ENCODE measurements around the gene PCDHA2.
"Not testable (repeated sequence)": the region's sequence is repeated elsewhere in the genome, so short reads cannot be mapped to it uniquely, and the experiment has no call there.

The PCDHA2 gene

DNA sequence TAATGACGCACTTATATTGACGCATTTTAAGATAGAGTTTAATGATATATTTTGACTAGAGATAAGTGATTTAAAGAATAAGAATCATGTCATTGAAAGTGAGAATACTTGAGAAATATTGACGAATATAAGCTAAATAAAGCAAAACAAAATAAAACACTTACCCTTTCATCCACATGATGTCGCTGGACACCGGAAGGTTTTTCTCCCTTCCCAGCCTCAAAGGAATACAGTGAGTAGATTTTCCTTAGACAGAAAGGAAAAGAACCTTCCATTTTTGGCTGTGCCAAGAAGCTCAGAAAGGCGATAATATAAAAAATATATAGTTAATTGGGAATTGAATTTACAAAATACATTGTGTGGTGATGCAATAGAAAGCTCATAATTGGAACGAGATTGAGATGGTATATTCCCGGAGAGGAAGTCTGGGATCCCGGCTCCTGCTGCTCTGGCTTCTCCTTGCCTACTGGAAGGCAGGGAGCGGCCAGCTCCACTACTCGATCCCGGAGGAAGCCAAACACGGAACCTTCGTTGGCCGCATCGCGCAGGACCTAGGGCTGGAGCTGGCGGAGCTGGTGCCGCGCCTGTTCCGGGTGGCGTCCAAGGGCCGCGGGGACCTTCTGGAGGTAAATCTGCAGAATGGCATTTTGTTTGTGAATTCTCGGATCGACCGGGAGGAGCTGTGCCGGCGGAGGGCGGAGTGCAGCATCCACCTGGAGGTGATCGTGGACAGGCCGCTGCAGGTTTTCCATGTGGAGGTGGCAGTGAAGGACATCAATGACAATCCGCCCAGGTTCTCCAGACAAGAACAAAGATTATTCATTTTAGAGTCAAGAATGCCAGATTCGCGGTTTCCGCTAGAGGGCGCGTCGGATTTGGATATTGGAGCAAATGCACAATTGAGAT is 27.0 kb downstream of the PCDHA2 start, which contains the start of gene PCDHA5:
PCDHA5 (plus strand) TSS at position 239 of the 906 bp plus-strand sequence.
- DNase-seq (ENCODE audit: low read depth): no peak

DNA sequence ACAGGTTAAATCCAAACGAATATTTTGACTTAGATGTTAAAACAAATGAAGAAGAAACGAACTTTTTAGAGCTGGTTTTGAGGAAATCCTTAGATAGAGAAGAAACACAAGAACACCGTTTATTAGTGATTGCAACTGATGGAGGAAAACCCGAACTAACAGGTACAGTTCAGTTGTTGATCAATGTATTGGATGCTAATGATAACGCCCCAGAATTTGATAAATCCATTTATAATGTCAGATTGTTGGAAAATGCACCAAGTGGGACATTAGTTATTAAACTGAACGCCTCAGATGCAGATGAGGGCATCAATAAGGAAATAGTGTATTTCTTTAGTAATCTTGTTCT is 27.6 kb downstream of the PCDHA2 start:
- DNase-seq (ENCODE audit: low read depth): no peak

DNA sequence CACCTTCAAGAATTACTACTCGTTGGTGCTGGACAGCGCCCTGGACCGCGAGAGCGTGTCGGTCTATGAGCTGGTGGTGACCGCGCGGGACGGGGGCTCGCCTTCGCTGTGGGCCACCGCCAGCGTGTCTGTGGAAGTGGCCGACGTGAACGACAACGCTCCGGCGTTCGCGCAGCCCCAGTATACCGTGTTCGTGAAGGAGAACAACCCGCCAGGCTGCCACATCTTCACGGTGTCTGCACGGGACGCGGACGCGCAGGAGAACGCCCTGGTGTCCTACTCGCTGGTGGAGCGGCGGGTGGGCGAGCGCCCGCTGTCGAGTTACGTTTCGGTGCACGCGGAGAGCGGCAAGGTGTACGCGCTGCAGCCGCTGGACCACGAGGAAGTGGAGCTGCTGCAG is 28.3 kb downstream of the PCDHA2 start:
- DNase-seq (ENCODE audit: low read depth): not testable (repeated sequence)

DNA sequence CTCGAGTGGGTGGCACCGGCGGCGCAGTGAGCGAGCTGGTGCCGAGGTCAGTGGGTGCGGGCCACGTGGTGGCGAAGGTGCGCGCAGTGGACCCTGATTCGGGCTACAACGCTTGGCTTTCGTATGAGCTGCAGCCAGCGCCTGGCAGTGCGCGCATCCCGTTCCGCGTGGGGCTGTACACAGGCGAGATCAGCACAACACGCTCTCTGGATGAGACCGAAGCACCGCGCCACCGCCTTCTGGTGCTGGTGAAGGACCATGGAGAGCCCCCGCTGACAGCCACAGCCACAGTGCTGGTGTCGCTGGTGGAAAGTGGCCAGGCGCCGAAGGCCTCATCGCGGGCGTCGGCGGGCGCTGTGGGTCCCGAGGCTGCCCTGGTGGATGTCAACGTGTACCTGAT is 28.8 kb downstream of the PCDHA2 start:
- no peak for DNase-seq (ENCODE audit: low read depth)

DNA sequence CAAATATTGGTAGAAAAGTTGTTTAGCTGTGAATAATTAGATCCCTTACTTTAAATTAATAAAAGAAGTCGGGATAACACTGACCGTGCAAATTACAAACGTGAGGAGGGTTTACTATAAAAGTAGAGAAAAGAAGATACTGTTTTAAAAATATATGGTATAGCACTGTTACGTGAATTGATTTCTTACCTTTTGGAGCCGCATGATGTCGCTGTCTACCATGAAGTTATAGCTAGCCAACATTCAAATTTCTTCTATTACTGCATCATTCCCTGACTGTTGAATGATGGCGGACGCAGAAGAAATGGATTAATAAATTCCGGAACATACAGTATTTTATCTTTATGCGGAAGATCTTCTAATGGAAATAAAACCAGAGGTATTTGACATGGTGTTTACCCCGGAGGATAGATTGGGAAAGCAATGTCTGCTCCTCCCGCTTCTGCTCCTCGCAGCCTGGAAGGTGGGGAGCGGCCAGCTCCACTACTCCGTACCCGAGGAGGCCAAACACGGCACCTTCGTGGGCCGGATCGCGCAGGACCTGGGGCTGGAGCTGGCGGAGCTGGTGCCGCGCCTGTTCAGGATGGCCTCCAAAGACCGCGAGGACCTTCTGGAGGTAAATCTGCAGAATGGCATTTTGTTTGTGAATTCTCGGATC is 33.2 kb downstream of the PCDHA2 start, which contains the start of gene PCDHA6:
PCDHA6 (plus strand) TSS at position 257 of the 658 bp plus-strand sequence; CDS start at position 389, 132 bp downstream.
- DNase-seq (ENCODE audit: low read depth): no peak

DNA sequence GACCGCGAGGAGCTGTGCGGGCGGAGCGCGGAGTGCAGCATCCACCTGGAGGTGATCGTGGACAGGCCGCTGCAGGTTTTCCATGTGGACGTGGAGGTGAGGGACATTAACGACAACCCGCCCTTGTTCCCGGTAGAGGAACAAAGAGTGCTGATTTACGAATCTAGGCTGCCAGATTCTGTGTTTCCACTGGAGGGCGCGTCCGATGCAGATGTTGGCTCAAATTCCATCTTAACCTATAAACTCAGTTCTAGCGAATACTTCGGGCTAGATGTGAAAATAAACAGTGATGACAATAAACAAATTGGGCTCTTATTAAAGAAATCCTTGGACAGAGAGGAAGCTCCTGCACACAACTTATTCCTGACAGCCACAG is 33.7 kb downstream of the PCDHA2 start:
- DNase-seq (ENCODE audit: low read depth): no peak

DNA sequence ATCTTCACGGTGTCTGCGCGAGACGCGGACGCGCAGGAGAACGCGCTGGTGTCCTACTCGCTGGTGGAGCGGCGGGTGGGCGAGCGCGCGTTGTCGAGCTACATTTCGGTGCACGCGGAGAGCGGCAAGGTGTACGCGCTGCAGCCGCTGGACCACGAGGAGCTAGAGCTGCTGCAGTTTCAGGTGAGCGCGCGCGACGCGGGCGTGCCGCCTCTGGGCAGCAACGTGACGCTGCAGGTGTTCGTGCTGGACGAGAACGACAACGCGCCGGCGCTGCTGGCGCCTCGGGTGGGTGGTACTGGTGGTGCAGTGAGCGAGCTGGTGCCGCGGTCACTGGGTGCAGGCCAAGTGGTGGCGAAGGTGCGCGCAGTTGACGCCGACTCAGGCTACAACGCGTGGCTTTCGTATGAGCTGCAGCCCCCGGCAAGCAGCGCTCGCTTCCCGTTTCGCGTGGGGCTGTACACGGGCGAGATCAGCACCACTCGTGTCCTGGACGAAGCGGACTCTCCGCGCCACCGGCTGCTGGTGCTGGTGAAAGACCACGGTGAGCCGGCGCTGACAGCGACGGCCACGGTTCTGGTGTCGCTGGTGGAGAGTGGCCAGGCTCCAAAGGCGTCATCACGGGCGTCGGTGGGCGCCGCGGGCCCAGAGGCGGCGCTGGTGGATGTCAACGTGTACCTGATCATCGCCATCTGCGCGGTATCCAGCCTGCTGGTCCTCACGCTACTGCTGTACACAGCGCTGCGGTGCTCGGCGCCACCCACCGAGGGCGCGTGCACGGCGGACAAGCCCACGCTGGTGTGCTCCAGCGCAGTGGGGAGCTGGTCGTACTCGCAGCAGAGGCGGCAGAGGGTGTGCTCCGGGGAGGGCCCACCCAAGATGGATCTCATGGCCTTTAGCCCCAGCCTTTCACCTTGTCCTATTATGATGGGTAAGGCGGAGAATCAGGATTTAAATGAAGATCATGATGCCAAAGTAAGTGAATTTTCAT is 35.2 kb downstream of the PCDHA2 start:
- DNase-seq (ENCODE audit: low read depth): not testable (repeated sequence)

DNA sequence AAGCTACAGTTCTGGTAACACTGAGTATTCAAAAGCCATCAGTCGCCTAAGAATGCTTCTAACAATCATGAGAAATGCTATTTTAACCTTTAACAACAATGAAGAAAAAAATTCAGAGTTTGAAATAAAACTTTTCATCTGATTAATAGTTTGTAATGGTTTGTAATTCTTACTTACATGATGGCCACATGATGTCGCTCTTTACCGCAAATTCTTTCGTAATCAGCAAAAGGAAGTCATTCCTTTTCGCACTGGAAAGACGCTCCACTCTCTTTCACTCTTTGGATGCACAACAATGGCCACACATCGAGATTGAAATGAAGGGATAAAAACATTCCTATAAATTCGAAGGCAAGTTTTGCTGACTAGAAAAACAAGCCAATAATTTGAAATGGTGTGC is 39.3 kb downstream of the PCDHA2 start, which contains the start of gene PCDHA7:
PCDHA7 (plus strand) TSS at position 277 of the 400 bp plus-strand sequence; CDS start at position 392, 115 bp downstream.
- DNase-seq (ENCODE audit: low read depth): no peak

DNA sequence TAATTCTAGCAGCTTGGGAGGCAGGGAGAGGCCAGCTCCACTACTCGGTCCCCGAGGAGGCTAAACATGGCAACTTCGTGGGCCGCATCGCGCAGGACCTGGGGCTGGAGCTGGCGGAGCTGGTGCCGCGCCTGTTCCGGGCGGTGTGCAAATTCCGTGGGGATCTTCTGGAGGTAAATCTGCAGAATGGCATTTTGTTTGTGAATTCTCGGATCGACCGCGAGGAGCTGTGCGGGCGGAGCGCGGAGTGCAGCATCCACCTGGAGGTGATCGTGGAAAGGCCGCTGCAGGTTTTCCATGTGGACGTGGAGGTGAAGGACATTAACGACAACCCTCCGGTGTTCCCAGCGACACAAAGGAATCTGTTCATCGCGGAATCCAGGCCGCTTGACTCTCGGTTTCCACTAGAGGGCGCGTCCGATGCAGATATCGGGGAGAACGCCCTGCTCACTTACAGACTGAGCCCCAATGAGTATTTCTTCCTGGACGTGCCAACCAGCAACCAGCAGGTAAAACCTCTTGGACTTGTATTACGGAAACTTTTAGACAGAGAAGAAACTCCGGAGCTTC is 39.9 kb downstream of the PCDHA2 start:
- DNase-seq (ENCODE audit: low read depth): not testable (repeated sequence)

DNA sequence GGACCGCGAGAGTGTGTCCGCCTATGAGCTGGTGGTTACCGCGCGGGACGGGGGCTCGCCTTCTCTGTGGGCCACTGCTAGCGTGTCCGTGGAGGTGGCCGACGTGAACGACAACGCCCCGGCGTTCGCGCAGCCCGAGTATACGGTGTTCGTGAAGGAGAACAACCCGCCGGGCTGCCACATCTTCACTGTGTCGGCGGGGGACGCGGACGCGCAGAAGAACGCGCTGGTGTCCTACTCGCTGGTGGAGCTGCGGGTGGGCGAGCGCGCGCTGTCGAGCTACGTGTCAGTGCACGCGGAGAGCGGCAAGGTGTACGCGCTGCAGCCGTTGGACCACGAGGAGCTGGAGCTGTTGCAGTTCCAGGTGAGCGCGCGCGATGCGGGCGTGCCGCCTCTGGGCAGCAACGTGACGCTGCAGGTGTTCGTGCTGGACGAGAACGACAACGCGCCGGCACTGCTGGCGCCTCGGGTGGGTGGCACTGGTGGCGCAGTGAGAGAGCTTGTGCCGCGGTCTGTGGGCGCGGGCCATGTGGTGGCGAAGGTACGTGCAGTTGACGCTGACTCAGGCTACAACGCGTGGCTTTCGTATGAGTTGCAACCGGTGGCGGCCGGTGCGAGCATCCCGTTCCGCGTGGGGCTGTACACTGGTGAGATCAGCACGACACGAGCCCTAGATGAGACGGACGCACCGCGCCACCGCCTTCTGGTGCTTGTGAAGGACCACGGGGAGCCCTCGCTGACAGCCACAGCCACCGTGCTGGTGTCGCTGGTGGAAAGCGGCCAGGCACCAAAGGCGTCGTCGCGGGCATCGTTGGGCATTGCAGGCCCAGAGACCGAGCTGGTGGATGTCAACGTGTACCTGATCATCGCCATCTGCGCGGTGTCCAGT is 41.2 kb downstream of the PCDHA2 start:
- DNase-seq (ENCODE audit: low read depth): no peak

DNA sequence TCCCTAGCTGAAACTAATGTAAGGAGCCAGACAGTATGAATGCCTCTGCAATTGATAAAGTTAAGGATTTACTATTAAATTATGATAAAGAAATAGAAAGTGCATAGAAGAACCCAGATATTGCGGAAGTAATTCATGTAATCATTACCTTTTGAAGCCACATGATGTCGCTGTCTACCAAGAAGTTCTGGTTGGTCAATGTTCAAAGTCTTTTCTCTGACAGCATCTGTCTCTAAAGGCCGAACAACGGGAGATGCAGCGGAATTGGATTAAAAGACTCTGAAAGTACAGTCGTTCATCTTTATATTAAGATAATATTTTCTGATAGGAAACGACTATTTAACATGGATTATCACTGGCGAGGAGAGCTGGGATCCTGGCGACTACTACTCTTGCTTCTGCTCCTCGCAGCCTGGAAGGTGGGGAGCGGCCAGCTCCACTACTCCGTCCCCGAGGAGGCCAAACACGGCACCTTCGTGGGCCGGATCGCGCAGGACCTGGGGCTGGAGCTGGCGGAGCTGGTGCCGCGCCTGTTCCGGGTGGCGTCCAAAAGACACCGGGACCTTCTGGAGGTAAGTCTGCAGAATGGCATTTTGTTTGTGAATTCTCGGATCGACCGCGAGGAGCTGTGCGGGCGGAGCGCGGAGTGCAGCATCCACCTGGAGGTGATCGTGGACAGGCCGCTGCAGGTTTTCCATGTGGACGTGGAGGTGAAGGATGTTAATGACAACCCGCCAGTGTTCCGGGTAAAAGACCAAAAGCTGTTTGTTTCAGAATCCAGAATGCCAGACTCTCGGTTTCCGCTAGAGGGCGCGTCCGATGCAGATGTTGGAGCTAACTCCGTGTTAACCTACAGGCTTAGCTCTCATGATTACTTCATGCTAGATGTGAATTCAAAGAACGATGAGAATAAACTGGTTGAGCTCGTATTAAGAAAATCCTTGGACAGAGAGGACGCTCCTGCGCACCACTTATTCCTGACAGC is 46.6 kb downstream of the PCDHA2 start, which contains the start of gene PCDHA8:
PCDHA8 (plus strand) TSS at position 210 of the 985 bp plus-strand sequence; CDS start at position 345, 135 bp downstream.
- DNase-seq (ENCODE audit: low read depth): no peak

DNA sequence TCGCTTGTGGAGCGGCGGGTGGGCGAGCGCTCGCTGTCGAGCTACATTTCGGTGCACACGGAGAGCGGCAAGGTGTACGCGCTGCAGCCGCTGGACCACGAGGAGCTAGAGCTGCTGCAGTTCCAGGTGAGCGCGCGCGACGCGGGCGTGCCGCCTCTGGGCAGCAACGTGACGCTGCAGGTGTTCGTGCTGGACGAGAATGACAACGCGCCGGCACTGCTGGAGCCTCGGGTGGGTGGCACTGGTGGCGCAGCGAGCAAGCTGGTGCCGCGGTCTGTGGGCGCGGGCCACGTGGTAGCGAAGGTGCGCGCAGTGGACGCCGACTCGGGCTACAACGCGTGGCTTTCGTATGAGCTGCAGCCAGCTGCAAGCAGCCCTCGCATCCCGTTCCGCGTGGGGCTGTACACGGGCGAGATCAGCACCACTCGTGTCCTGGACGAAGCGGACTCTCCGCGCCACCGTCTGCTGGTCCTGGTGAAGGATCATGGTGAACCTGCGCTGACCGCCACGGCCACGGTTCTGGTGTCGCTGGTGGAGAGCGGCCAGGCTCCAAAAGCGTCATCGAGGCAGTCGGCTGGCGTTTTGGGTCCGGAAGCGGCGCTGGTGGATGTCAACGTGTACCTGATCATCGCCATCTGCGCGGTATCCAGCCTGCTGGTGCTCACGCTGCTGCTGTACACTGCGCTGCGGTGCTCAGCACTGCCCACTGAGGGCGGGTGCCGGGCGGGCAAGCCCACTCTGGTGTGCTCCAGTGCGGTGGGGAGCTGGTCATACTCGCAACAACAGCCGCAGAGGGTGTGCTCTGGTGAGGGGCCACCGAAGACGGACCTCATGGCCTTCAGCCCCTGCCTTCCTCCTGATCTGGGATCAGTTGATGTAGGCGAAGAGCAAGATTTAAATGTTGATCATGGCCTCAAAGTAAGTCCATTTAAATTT is 48.4 kb downstream of the PCDHA2 start:
- no peak for DNase-seq (ENCODE audit: low read depth)

Measured in stimulated activated CD8-positive, alpha-beta memory T cell treated with anti-CD3 and anti-CD28 coated beads, Interleukin-15, amount 100 ng/mL, for 24 hours (primary cell).